MCF 10A (cell line): Measurements from ENCODE around the gene KDR. TPM values are rescaled to one million over a fixed set of nuclear protein-coding genes. Genes with fewer than 3 reads are reported as not detected.

Experiments used
- BruUV-seq: library from RNA; stranded (reverse); fragments of 400-500 nt; replicated peaks from 2 replicates; lab custom pipeline; 2021; lab: Mats Ljungman, UMichigan
- CTCF ChIA-PET: fragments of 300-600 bp; sonication (Branson Sonifier 250); formaldehyde crosslinking; extraction: SDS; loops from one replicate; lab custom pipeline; 2021; ENCODE audit warnings: antibody characterized with exemption, inconsistent platforms; lab: Yijun Ruan, JAX
- POLR2A ChIA-PET: fragments of 300-600, 350-650 bp; sonication (Branson Sonifier 250); formaldehyde crosslinking; extraction: SDS; loops from one replicate; lab custom pipeline; 2020; ENCODE audit warnings: antibody characterized with exemption, inconsistent platforms; lab: Yijun Ruan, JAX
- DNase-seq: peaks from one replicate; pipeline ENCODE4 v3.0.0-alpha.2; 2018; ENCODE audit not compliant: unreplicated experiment
- H3K27ac Mint-ChIP-seq: one replicate; pipeline ENCODE4 v1.8.0; 2022; ENCODE audit warnings: mild to moderate bottlenecking, low read depth, mixed read lengths; ENCODE audit not compliant: unreplicated experiment
- H3K27me3 Mint-ChIP-seq: one replicate; pipeline ENCODE4 v1.8.0; 2022; ENCODE audit warnings: mixed read lengths; ENCODE audit not compliant: insufficient read depth, unreplicated experiment
- H3K36me3 Mint-ChIP-seq: one replicate; pipeline ENCODE4 v1.8.0; 2022; ENCODE audit warnings: mild to moderate bottlenecking, moderate library complexity, mixed read lengths; ENCODE audit not compliant: insufficient read depth, unreplicated experiment
- H3K4me1 Mint-ChIP-seq: one replicate; pipeline ENCODE4 v1.8.0; 2022; ENCODE audit warnings: mixed read lengths; ENCODE audit not compliant: insufficient read depth, unreplicated experiment
- H3K4me3 Mint-ChIP-seq: one replicate; pipeline ENCODE4 v1.8.0; 2022; ENCODE audit warnings: mild to moderate bottlenecking, moderate library complexity, mixed read lengths; ENCODE audit not compliant: unreplicated experiment
- H3K9me3 Mint-ChIP-seq: one replicate; pipeline ENCODE4 v1.8.0; 2022; ENCODE audit warnings: mixed read lengths; ENCODE audit not compliant: unreplicated experiment
- intact Hi-C: fragments of 100-400 bp; cut with micrococcal nuclease; formaldehyde crosslinking; loops from 2 replicates; pipeline ENCODE4 v1.14.1; 2022
- total RNA-seq: library from RNA; stranded (reverse); gene quantifications from 2 replicates; pipeline ENCODE4 v1.2.3, GENCODE V29; 2022
- TF ChIP-seq, protein P1 (sequence below): fragments of 200-600 bp; IDR thresholded peaks from one replicate; pipeline ENCODE4 v1.8.0; 2022; ENCODE audit warnings: antibody characterized with exemption, mild to moderate bottlenecking; ENCODE audit not compliant: unreplicated experiment

KDR gene
- total RNA-seq, 1 experiment from 2014 or later: 0.37 TPM

- H3K27ac Mint-ChIP-seq: peak overlapping the region; percentile 8
- no peaks in the 10 kb centered on the region for H3K4me1 Mint-ChIP-seq
- TF ChIP-seq, protein P1, sequence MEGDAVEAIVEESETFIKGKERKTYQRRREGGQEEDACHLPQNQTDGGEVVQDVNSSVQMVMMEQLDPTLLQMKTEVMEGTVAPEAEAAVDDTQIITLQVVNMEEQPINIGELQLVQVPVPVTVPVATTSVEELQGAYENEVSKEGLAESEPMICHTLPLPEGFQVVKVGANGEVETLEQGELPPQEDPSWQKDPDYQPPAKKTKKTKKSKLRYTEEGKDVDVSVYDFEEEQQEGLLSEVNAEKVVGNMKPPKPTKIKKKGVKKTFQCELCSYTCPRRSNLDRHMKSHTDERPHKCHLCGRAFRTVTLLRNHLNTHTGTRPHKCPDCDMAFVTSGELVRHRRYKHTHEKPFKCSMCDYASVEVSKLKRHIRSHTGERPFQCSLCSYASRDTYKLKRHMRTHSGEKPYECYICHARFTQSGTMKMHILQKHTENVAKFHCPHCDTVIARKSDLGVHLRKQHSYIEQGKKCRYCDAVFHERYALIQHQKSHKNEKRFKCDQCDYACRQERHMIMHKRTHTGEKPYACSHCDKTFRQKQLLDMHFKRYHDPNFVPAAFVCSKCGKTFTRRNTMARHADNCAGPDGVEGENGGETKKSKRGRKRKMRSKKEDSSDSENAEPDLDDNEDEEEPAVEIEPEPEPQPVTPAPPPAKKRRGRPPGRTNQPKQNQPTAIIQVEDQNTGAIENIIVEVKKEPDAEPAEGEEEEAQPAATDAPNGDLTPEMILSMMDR: no peak
- no peaks in the 10 kb centered on the region for H3K27me3 Mint-ChIP-seq
- CTCF ChIA-PET: no interaction called here
- intact Hi-C loops: no loop called here
- H3K9me3 Mint-ChIP-seq: no peaks in the 10 kb centered on the region
- H3K36me3 Mint-ChIP-seq: peaks cover 21% of the 10 kb centered on the region
- POLR2A ChIA-PET: no interaction called here
- BruUV-seq: no TSS peak
- no peak for DNase-seq
- H3K4me3 Mint-ChIP-seq: no peak overlapping the region
Observed at GRCh38 chr4:55092504-55092903, 32.9 kb downstream of the KDR start.

DNA sequence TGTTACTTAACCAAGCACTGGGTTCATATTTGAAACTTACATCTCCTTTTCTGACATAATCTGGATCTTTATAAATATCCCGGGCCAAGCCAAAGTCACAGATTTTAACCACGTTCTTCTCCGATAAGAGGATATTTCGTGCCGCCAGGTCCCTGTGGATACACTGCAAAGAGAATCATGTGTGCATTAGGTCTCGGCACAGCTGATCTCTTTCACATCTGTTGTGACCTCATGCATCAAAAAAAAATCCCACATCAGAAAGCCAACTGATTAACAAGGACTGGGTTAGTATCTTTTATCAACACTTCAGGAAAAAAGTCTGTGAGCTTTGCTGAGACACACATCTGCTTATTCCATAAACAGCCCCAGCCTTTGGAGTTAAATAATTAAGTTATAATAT, 35.5 kb downstream of the KDR start:
- TF ChIP-seq, protein P1: no peak
- Mint-ChIP-seq H3K9me3 (no peaks in the 10 kb centered on the region), H3K27me3 (no peaks in the 10 kb centered on the region), H3K4me3 (no peak overlapping the region), H3K27ac (no peak overlapping the region), H3K4me1 (no peaks in the 10 kb centered on the region), H3K36me3 (peaks cover 31% of the 10 kb centered on the region)
- ChIA-PET CTCF (interaction anchor here (0.9 kb wide), 1 partner anchor 24 kb away, joined by 3 read pairs; no protein-coding TSS in a partner anchor), POLR2A (no interaction called here)
- no peak for DNase-seq
- no TSS peak for BruUV-seq
- intact Hi-C loops: no loop called here

DNA sequence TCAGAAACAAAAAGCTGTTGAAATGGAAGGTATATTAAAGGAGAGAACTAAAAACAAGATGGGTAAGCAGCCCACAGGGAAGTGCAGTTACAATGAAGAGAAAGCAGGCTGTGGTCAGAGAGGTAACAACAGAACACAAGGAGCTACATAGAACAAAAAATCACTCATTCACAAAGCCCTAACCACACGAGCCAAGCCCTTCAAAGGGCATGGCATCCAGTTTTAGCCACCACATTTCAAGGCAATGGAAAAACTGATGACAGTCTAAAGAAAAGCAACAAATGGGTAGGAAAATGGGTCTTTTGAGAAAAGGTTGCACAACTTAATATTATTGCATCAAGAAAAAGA, 37.5 kb downstream of the KDR start:
- no peak for DNase-seq
- no peaks in the 10 kb centered on the region for H3K9me3 Mint-ChIP-seq
- peak overlapping the region; percentile 60 for H3K27ac Mint-ChIP-seq
- ChIA-PET POLR2A (no interaction called here), CTCF (interaction anchor here (0.7 kb wide), 1 partner anchor 23 kb away, joined by 3 read pairs; no protein-coding TSS in a partner anchor)
- H3K4me1 Mint-ChIP-seq: no peaks in the 10 kb centered on the region
- H3K36me3 Mint-ChIP-seq: peaks cover 31% of the 10 kb centered on the region
- TF ChIP-seq, protein P1: no peak
- BruUV-seq: no TSS peak
- H3K27me3 Mint-ChIP-seq: no peaks in the 10 kb centered on the region
- H3K4me3 Mint-ChIP-seq: no peak overlapping the region
- intact Hi-C loops: no loop called here

DNA sequence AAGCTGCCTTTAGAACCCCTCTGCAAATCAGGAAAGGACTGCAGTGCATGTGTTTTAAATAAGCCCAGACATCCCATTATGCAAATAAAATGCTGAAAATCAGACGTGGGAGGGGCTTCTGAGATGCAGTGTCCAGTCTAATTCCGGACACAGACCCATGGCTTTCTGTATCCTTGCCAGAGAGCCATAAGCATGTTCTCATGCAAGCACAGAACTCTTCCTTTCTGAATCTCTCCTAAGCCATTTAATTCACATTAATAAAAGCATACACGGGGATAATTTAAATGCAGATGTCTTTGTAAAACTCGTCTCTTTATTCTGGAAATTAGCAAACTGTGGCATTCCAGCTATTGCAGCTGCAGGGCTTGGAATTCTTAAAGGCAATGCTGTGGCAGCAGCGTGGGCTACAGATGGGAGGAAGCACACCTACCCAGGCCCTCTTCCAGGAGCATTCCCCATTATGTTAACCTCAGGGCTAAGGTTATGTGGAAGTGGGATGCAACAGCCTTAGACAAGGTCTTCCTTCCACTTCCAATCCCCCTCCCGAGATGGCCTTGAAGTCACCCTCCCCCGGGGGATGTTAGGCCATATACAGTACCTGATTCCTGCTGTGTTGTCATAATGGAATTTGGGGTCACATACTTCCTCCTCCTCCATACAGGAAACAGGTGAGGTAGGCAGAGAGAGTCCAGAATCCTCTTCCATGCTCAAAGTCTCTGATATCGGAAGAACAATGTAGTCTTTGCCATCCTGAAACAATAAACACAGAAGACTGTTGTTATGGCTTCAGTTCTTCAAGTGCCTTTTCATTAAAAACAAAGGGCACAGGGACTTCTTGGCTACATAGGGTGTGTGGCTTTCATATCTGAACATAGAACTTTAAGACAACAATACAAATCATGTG, 38.1 kb downstream of the KDR start:
- H3K36me3 Mint-ChIP-seq: peaks cover 33% of the 10 kb centered on the region
- no peaks in the 10 kb centered on the region for H3K4me1 Mint-ChIP-seq
- BruUV-seq: no TSS peak
- H3K4me3 Mint-ChIP-seq: no peak overlapping the region
- CTCF ChIA-PET: interaction anchor here (0.7 to 1.1 kb wide), 3 partner anchors 12 to 106 kb away, joined by 3 read pairs; no protein-coding TSS in a partner anchor
- TF ChIP-seq, protein P1: no peak
- peak overlapping the region; percentile 60 for H3K27ac Mint-ChIP-seq
- DNase-seq: no peak
- no peaks in the 10 kb centered on the region for H3K9me3 Mint-ChIP-seq
- intact Hi-C loops: no loop called here
- POLR2A ChIA-PET: interaction anchor here (0.6 to 1.0 kb wide), 2 partner anchors 13 to 225 kb away, joined by 3 read pairs; no protein-coding TSS in a partner anchor
- no peaks in the 10 kb centered on the region for H3K27me3 Mint-ChIP-seq
